C4-2B (cell line): ENCODE measurements around the gene NBAS.

Experiments used
- H3K27ac ChIP-seq: fragments of 450-650 bp; 2 replicates; pipeline ENCODE4 v1.5.1; 2017
- CTCF ChIP-seq: fragments of 450-650 bp; conservative IDR thresholded peaks from 2 replicates; pipeline ENCODE4 v1.5.1; 2017; ENCODE audit warnings: mild to moderate bottlenecking
- ZFX ChIP-seq: fragments of 450-650 bp; IDR thresholded peaks from 2 replicates; pipeline ENCODE4 v1.6.1; 2017

NBAS gene

GRCh38 chr2:15560988-15561573 is at the start of gene NBAS:
Gene NBAS, minus strand, starts transcription at chr2:15561334. Its CDS starts 30 bp downstream, at chr2:15561304.
- H3K27ac ChIP-seq: peak within 1 kb of the TSS; percentile 66
- no peak for TF ChIP-seq CTCF
- TF ChIP-seq ZFX: no peak

GRCh38 chr2:15610430-15610952 is 49.4 kb upstream of the NBAS start:
- H3K27ac ChIP-seq: no peak overlapping the region
- TF ChIP-seq CTCF: no peak
- TF ChIP-seq ZFX: no peak

- TF ChIP-seq CTCF (no peak), ZFX (no peak)
Measured at GRCh38 chr2:15609341-15610042, 48.4 kb upstream of the NBAS start.

GRCh38 chr2:15608392-15608761 is 47.2 kb upstream of the NBAS start:
- TF ChIP-seq ZFX: no peak

More at GRCh38 chr2:15609341-15610042, 48.4 kb upstream of the NBAS start:
- H3K27ac ChIP-seq: no peak overlapping the region

GRCh38 chr2:15607709-15608391 is 46.7 kb upstream of the NBAS start:
- no peak overlapping the region for H3K27ac ChIP-seq
- TF ChIP-seq ZFX: no peak
- no peak for TF ChIP-seq CTCF

More at GRCh38 chr2:15608392-15608761, 47.2 kb upstream of the NBAS start:
- H3K27ac ChIP-seq: no peak overlapping the region

- TF ChIP-seq CTCF (no peak), ZFX (no peak)
- no peak overlapping the region for H3K27ac ChIP-seq
Measured at GRCh38 chr2:15606481-15607441, 45.6 kb upstream of the NBAS start.

GRCh38 chr2:15605721-15606120 is 44.6 kb upstream of the NBAS start:
- no peak overlapping the region for H3K27ac ChIP-seq
- TF ChIP-seq ZFX (no peak), CTCF (no peak)
